HG02885 (cell line): Measurements from ENCODE around the gene PRRT1B.
"Not testable (repeated sequence)": the region's sequence is repeated elsewhere in the genome, so short reads cannot be mapped to it uniquely, and the experiment has no call there.

Source experiments
- ATAC-seq: cut with Tn5 transposase; IDR thresholded peaks from one replicate; pipeline ENCODE4 v1.9.1; 2021; ENCODE audit warnings: mild to moderate bottlenecking; ENCODE audit not compliant: unreplicated experiment, poor library complexity

PRRT1B gene

GRCh38 chr9:131546336-131547084 is 1.2 kb downstream of the PRRT1B start:
- ATAC-seq, result no peak

GRCh38 chr9:131549186-131549585 is 3.9 kb downstream of the PRRT1B start:
- ATAC-seq, result not testable (repeated sequence)

GRCh38 chr9:131550465-131550864 is 5.1 kb downstream of the PRRT1B start:
- ATAC-seq, result not testable (repeated sequence)

GRCh38 chr9:131552030-131552429 is 6.7 kb downstream of the PRRT1B start:
- no peak for ATAC-seq

- no peak for ATAC-seq
These were observed 8.9 kb downstream of the PRRT1B start for GRCh38 chr9:131554087-131554842.

GRCh38 chr9:131554843-131555351 is 9.6 kb downstream of the PRRT1B start:
- no peak for ATAC-seq

GRCh38 chr9:131555841-131556673 is 10.7 kb downstream of the PRRT1B start:
- no peak for ATAC-seq

- ATAC-seq, result no peak
These were observed 12.7 kb downstream of the PRRT1B start for GRCh38 chr9:131557855-131558548.

GRCh38 chr9:131559421-131560000 is 14.2 kb downstream of the PRRT1B start:
- ATAC-seq, result no peak

- ATAC-seq, result no peak
These were observed 17.0 kb downstream of the PRRT1B start for GRCh38 chr9:131562032-131562959.

- no peak for ATAC-seq
These were observed 20.0 kb downstream of the PRRT1B start for GRCh38 chr9:131565369-131565768.

GRCh38 chr9:131566158-131566557 is 20.8 kb downstream of the PRRT1B start:
- no peak for ATAC-seq

- ATAC-seq, result no peak
These were observed 22.6 kb downstream of the PRRT1B start for GRCh38 chr9:131567910-131568309.

- no peak for ATAC-seq
These were observed 29.7 kb downstream of the PRRT1B start for GRCh38 chr9:131574730-131575640.

GRCh38 chr9:131575946-131576853 is 30.9 kb downstream of the PRRT1B start:
- ATAC-seq, result no peak
